ENCODE measurements around the gene SH3RF3.

- TF ChIP-seq CBX5 (CRISPR knock-in tag; IDR thresholded peaks at IDR 0.05; ENCODE audit: borderline replicate concordance) (no peak), EZH2 (conservative IDR thresholded peaks at IDR 0.05; ENCODE audit: low read depth, low read length) (no peak), ZBTB7A (CRISPR knock-in tag; IDR thresholded peaks at IDR 0.05) (no peak), THAP11 (CRISPR knock-in tag; IDR thresholded peaks at IDR 0.05) (no peak)
Measured at GRCh38 chr2:109466674-109467575, 337.9 kb downstream of the SH3RF3 start.
